H1 (cell line): ENCODE results near the gene SLC45A1. TPM values are rescaled to one million over a fixed set of nuclear protein-coding genes. Genes with fewer than 3 reads are reported as not detected.

Experiments
- CTCF ChIA-PET: fragments of 300-600 bp; sonication (Branson Sonifier 250); formaldehyde crosslinking; loops from one replicate; lab custom pipeline; 2021; ENCODE audit not compliant: partially characterized antibody; lab: Charles Lee
- POLR2A ChIA-PET: fragments of 300-600 bp; sonication (Branson Sonifier 250); formaldehyde crosslinking; loops from one replicate; lab custom pipeline; 2021; ENCODE audit warnings: inconsistent platforms; ENCODE audit not compliant: partially characterized antibody; lab: Charles Lee
- DNase-seq, 2 experiments: peaks; one replicate each; pipeline versions ENCODE4 v3.0.0 to v3.0.0-alpha.2; 2010 to 2022; ENCODE audit warnings: low spot score in 2 of 2, low read depth in 1 of 2, mixed read lengths in 1 of 2
- FAIRE-seq: peaks from 2 replicates; lab custom pipeline; 2011; peaks lifted over from hg19 to GRCh38; lab: Jason Lieb, UNC
- H2AFZ ChIP-seq: 2 replicates; pipeline ENCODE4 v1.8.1; 2012; ENCODE audit warnings: low read length, inconsistent platforms
- H2AK5ac ChIP-seq: 2 replicates; pipeline ENCODE4 v1.6.1; 2013; ENCODE audit warnings: low read depth, low read length
- H2BK120ac ChIP-seq: replicated peaks from 2 replicates; pipeline ENCODE3; 2013; ENCODE audit warnings: low read depth, low read length, inconsistent platforms
- H2BK12ac ChIP-seq: 2 replicates; pipeline ENCODE4 v1.6.1; 2013; ENCODE audit warnings: low read depth, low read length
- H2BK15ac ChIP-seq: 2 replicates; pipeline ENCODE4 v1.6.1; 2013; ENCODE audit warnings: low read length
- H2BK20ac ChIP-seq: 2 replicates; pipeline ENCODE4 v1.6.1; 2013; ENCODE audit warnings: low read length
- H2BK5ac ChIP-seq: 2 replicates; pipeline ENCODE4 v1.6.1; 2013; ENCODE audit warnings: low read depth, low read length
- H3K14ac ChIP-seq: 2 replicates; pipeline ENCODE4 v1.6.1; 2013; ENCODE audit warnings: inconsistent platforms; ENCODE audit not compliant: insufficient read length
- H3K18ac ChIP-seq: 2 replicates; pipeline ENCODE4 v1.6.1; 2013; ENCODE audit warnings: low read length; ENCODE audit errors: extremely low read depth
- H3K23ac ChIP-seq: 2 replicates; pipeline ENCODE4 v1.6.1; 2013; ENCODE audit warnings: inconsistent platforms; ENCODE audit not compliant: insufficient read length
- H3K23me2 ChIP-seq: 2 replicates; pipeline ENCODE4 v1.6.1; 2013; ENCODE audit warnings: low read depth, low read length
- H3K27ac ChIP-seq: 2 replicates; pipeline ENCODE4 v1.6.1; 2011; ENCODE audit warnings: low read depth, low read length, inconsistent platforms
- H3K27me3 ChIP-seq, 4 experiments: replicated peaks in 1 of 4; 1 replicate in 1 of 4; 2 replicates in 3 of 4; pipeline versions ENCODE4 v1.6.1 to v1.8.1; 2011 to 2013; ENCODE audit warnings: low read length in 3 of 4, mild to moderate bottlenecking in 3 of 4, inconsistent platforms in 2 of 4, mixed read lengths in 2 of 4, moderate library complexity in 1 of 4; ENCODE audit not compliant: control insufficient read depth in 3 of 4, insufficient read depth in 3 of 4; ENCODE audit errors: extremely low read depth in 1 of 4
- H3K36me3 ChIP-seq, 4 experiments: 2 replicates each; pipeline versions ENCODE4 v1.6.1 to v1.8.1; 2011 to 2013; ENCODE audit warnings: mild to moderate bottlenecking in 4 of 4, low read length in 3 of 4, moderate library complexity in 2 of 4, control low read depth in 1 of 4, inconsistent platforms in 1 of 4; ENCODE audit not compliant: insufficient read depth in 4 of 4, control insufficient read depth in 2 of 4
- H3K4ac ChIP-seq: replicated peaks from 2 replicates; pipeline ENCODE3; 2013; ENCODE audit warnings: low read length, low read depth, mixed read lengths, inconsistent platforms; ENCODE audit not compliant: insufficient read length
- H3K4me1 ChIP-seq, 4 experiments: replicated peaks in 1 of 4; 1 replicate in 1 of 4; 2 replicates in 3 of 4; pipeline versions ENCODE4 v1.6.1 to v1.8.1; 2011 to 2013; ENCODE audit warnings: low read length in 3 of 4, inconsistent platforms in 2 of 4, mixed read lengths in 1 of 4; ENCODE audit not compliant: insufficient read depth in 4 of 4, control insufficient read depth in 3 of 4
- H3K4me2 ChIP-seq, 2 experiments: 2 replicates each; pipeline versions ENCODE4 v1.6.1 to v1.8.1; 2011 to 2013; ENCODE audit warnings: low read depth in 2 of 2, low read length in 2 of 2, control low read depth in 1 of 2, inconsistent platforms in 1 of 2, mild to moderate bottlenecking in 1 of 2; ENCODE audit not compliant: insufficient read depth in 1 of 2
- H3K4me3 ChIP-seq, 4 experiments: fragments of 200-600, 300-600 bp in 1 of 4; sonication (generic), shearing (Covaris generic), sonication (Bioruptor Twin) in 1 of 4; 2 replicates each; pipeline versions ENCODE4 v1.5.1 to v1.8.1; 2011 to 2016; ENCODE audit warnings: low read length in 4 of 4, low read depth in 3 of 4, control low read depth in 2 of 4, inconsistent platforms in 2 of 4, mild to moderate bottlenecking in 2 of 4, mixed read lengths in 1 of 4, moderate library complexity in 1 of 4; ENCODE audit not compliant: insufficient read depth in 2 of 4; ENCODE audit errors: extremely low read depth in 1 of 4
- H3K56ac ChIP-seq: replicated peaks from 2 replicates; pipeline ENCODE3; 2013; ENCODE audit warnings: low read depth, mild to moderate bottlenecking, mixed read lengths, low read length, inconsistent platforms; ENCODE audit not compliant: insufficient read length
- H3K79me1 ChIP-seq: 2 replicates; pipeline ENCODE4 v1.6.1; 2013; ENCODE audit warnings: low read depth, low read length, control low read depth
- H3K79me2 ChIP-seq, 2 experiments: 2 replicates each; pipeline versions ENCODE4 v1.6.1 to v1.8.1; 2012 to 2013; ENCODE audit warnings: low read length in 2 of 2, mild to moderate bottlenecking in 2 of 2, inconsistent platforms in 1 of 2; ENCODE audit not compliant: insufficient read depth in 2 of 2, control insufficient read depth in 1 of 2
- H3K9ac ChIP-seq, 4 experiments: replicated peaks in 1 of 4; 1 replicate in 1 of 4; 2 replicates in 3 of 4; pipeline versions ENCODE4 v1.6.1 to v1.8.1; 2011 to 2013; ENCODE audit warnings: low read depth in 3 of 4, low read length in 3 of 4, control low read depth in 2 of 4, mild to moderate bottlenecking in 2 of 4, moderate library complexity in 2 of 4, inconsistent platforms in 1 of 4; ENCODE audit errors: extremely low read depth in 1 of 4
- H3K9me3 ChIP-seq, 2 experiments: 2 replicates each; pipeline versions ENCODE4 v1.6.1 to v1.8.1; 2012 to 2013; ENCODE audit warnings: mild to moderate bottlenecking in 2 of 2, moderate library complexity in 2 of 2, control low read depth in 1 of 2, inconsistent platforms in 1 of 2, low read depth in 1 of 2, low read length in 1 of 2, mixed read lengths in 1 of 2; ENCODE audit not compliant: insufficient read depth in 2 of 2
- H4K20me1 ChIP-seq, 2 experiments: replicated peaks in 1 of 2; 2 replicates each; pipeline versions ENCODE3 to v1.8.1; 2011 to 2013; ENCODE audit warnings: inconsistent platforms in 2 of 2, low read length in 2 of 2, mild to moderate bottlenecking in 1 of 2; ENCODE audit not compliant: insufficient read depth in 2 of 2, control insufficient read depth in 1 of 2
- H4K5ac ChIP-seq: 2 replicates; pipeline ENCODE4 v1.6.1; 2013; ENCODE audit warnings: low read length, low read depth, mixed read lengths, inconsistent platforms; ENCODE audit not compliant: insufficient read length
- H4K8ac ChIP-seq: 2 replicates; pipeline ENCODE4 v1.8.0; 2013; ENCODE audit warnings: mild to moderate bottlenecking, moderate library complexity, low read length, inconsistent platforms; ENCODE audit not compliant: insufficient read depth; ENCODE audit errors: extremely low read depth
- H4K91ac ChIP-seq: replicated peaks from 2 replicates; pipeline ENCODE3; 2013; ENCODE audit warnings: low read length, mixed read lengths, inconsistent platforms; ENCODE audit not compliant: insufficient read length
- ASH2L ChIP-seq: fragments of 200-600, 300-600 bp; sonication (generic); IDR thresholded peaks from one replicate; pipeline ENCODE4 v1.7.1; 2017; ENCODE audit warnings: low read length
- CBX5 ChIP-seq: fragments of 300-800, 300-1000 bp; sonication (generic); IDR thresholded peaks from 2 replicates; pipeline ENCODE4 v1.7.1; 2016; ENCODE audit warnings: antibody characterized with exemption, low read length, low read depth
- CHD1 ChIP-seq: IDR thresholded peaks from 2 replicates; pipeline ENCODE4 v1.6.1; 2012; ENCODE audit warnings: low read depth, low read length, improper control_type of control experiment
- CREB1 ChIP-seq: IDR thresholded peaks from 2 replicates; pipeline ENCODE4 v1.6.1; 2012; ENCODE audit warnings: inconsistent platforms
- CTBP2 ChIP-seq: IDR thresholded peaks from 2 replicates; pipeline ENCODE4 v1.7.0; 2011; ENCODE audit warnings: borderline replicate concordance, mild to moderate bottlenecking, moderate library complexity, mixed read lengths, low read length; ENCODE audit not compliant: insufficient read depth, insufficient read length
- FOSL1 ChIP-seq: IDR thresholded peaks from 2 replicates; pipeline ENCODE4 v1.6.1; 2011; ENCODE audit warnings: mild to moderate bottlenecking, low read depth, low read length, moderate library complexity; ENCODE audit not compliant: insufficient read depth
- HDAC2 ChIP-seq, 2 experiments: fragments of 300-600 bp in 1 of 2; sonication (generic) in 1 of 2; IDR thresholded peaks; 2 replicates each; pipeline ENCODE4 v1.6.1; 2011 to 2012; ENCODE audit warnings: low read depth in 2 of 2, low read length in 2 of 2, mild to moderate bottlenecking in 2 of 2, moderate library complexity in 2 of 2, borderline replicate concordance in 1 of 2, inconsistent platforms in 1 of 2
- HDAC6 ChIP-seq: IDR thresholded peaks from one replicate; pipeline ENCODE4 v1.7.1; 2012; ENCODE audit warnings: low read depth, mild to moderate bottlenecking, inconsistent platforms, low read length, moderate library complexity
- KDM1A ChIP-seq: fragments of 200-600, 300-600 bp; sonication (generic); IDR thresholded peaks from 2 replicates; pipeline ENCODE4 v1.7.1; 2016; ENCODE audit warnings: mild to moderate bottlenecking, low read length, borderline replicate concordance
- RBBP5 ChIP-seq: IDR thresholded peaks from 2 replicates; pipeline ENCODE4 v1.7.1; 2012; ENCODE audit warnings: low read depth, mild to moderate bottlenecking, inconsistent platforms, low read length, moderate library complexity, borderline replicate concordance
- TAF1 ChIP-seq: IDR thresholded peaks from 2 replicates; pipeline ENCODE4 v1.6.1; 2011; ENCODE audit warnings: mild to moderate bottlenecking, low read depth, low read length
- TBP ChIP-seq: IDR thresholded peaks from 2 replicates; pipeline ENCODE4 v1.6.1; 2011; ENCODE audit warnings: low read depth, low read length, improper control_type of control experiment
- USF2 ChIP-seq: IDR thresholded peaks from 2 replicates; pipeline ENCODE4 v1.6.1; 2011; ENCODE audit warnings: low read length, improper control_type of control experiment
- WGBS, 2 experiments: shearing (Covaris generic) in 1 of 2; methylation state at CpG; one replicate each; pipeline versions ENCODE4 v1.1.6 to v1.1.7; 2013 to 2015; ENCODE audit warnings: low lambda C conversion rate in 2 of 2, mixed read lengths in 2 of 2, inconsistent platforms in 1 of 2, low coverage in 1 of 2, missing lambda C conversion rate in 1 of 2; ENCODE audit not compliant: insufficient replicate concordance in 2 of 2, insufficient coverage in 1 of 2, insufficient read length in 1 of 2; ENCODE audit errors: extremely low coverage in 1 of 2, missing lambda C conversion rate in 1 of 2; 5-methylcytosine and 5-hydroxymethylcytosine counted together
- polyA plus RNA-seq, 7 experiments: library from polyadenylated mRNA; depleted of rRNA in 3 of 7; stranded (reverse) in 5 of 7; unstranded in 2 of 7; fragments of >200 nt in 5 of 7; fragments of 200-250 nt in 2 of 7; gene quantifications; 1 replicate in 5 of 7; 2 replicates in 1 of 7; 4 replicates in 1 of 7; pipeline versions ENCODE4 v1.2.1 to v1.2.3, GENCODE V29; 2011 to 2013; ENCODE audit warnings: missing spikeins in 2 of 7, mixed read lengths in 2 of 7
- total RNA-seq: library from RNA; stranded (reverse); fragmentation: NEBNext Ultra II Directional; extraction: Animal tissue kit (Norgen Biotek cat#: 25700); gene quantifications from 2 replicates; pipeline ENCODE4 v1.2.1, GENCODE V29; 2021

The SLC45A1 gene
- total and polyA plus RNA-seq, 2 of the 8 experiments (the other 6 are each of a cell fraction or from before 2014, with no cell fraction given) = 1.0 to 1.7 TPM

- peaks cover 0 to 7% (median 3%) of the 10 kb centered on the region in 4 experiments; a peak in 5 of 7 replicates for H3K4me1 ChIP-seq
- no peak for FAIRE-seq
- no peak overlapping the region for H2AK5ac ChIP-seq
- H3K4me3 ChIP-seq = no peak overlapping the region
- peaks cover 13 to 43% (median 39%) of the 10 kb centered on the region in 4 experiments for H3K36me3 ChIP-seq
- no peaks in the 10 kb centered on the region for H3K27me3 ChIP-seq
- ChIA-PET CTCF (interaction anchor here (1.2 kb wide), 1 partner anchor 38 kb away, joined by 3 read pairs; no protein-coding TSS in a partner anchor), POLR2A (no interaction called here)
- no peak overlapping the region for H2AFZ ChIP-seq
- H3K27ac ChIP-seq = no peak overlapping the region
- H3K9me3 ChIP-seq = no peaks in the 10 kb centered on the region
- no peak overlapping the region for H2BK12ac ChIP-seq
- no peak overlapping the region for H3K4me2 ChIP-seq
- peaks cover 3% of the 10 kb centered on the region; the same call in 1 of the 2 replicates for H3K79me1 ChIP-seq
- H4K5ac ChIP-seq = no peak overlapping the region
- H3K23ac ChIP-seq = no peak overlapping the region
- H3K4ac ChIP-seq = no peak overlapping the region
- no peak overlapping the region for H3K14ac ChIP-seq
- no peak overlapping the region for H3K56ac ChIP-seq
- no peak overlapping the region for H2BK15ac ChIP-seq
- 88% methylated on average over 8 of the region's 8 CpGs; no CpG with 5 or more reads in 1 of the 2 experiments for WGBS, 2 experiments
- H3K18ac ChIP-seq = no peak overlapping the region
- peaks cover 9 to 12% of the 10 kb centered on the region in 2 experiments for H4K20me1 ChIP-seq
- no peak overlapping the region for H2BK120ac ChIP-seq
- H3K79me2 ChIP-seq = no peaks in the 10 kb centered on the region; a peak in 1 of 4 replicates
- H4K91ac ChIP-seq = no peak overlapping the region
- no peak overlapping the region for H3K9ac ChIP-seq
- H4K8ac ChIP-seq = no peak overlapping the region
- no peaks in the 10 kb centered on the region for H3K23me2 ChIP-seq
- H2BK5ac ChIP-seq = no peak overlapping the region
- no peak for DNase-seq
- H2BK20ac ChIP-seq = no peak overlapping the region
- TF ChIP-seq USF2 (no peak), TAF1 (no peak), FOSL1 (no peak), ASH2L (no peak), HDAC2 (IDR thresholded peaks at IDR 0.05; ENCODE audit: borderline replicate concordance in 1 of 2, low read depth in 2 of 2, low read length in 2 of 2) (no peak), CTBP2 (no peak), TBP (no peak), CREB1 (no peak), CBX5 (no peak), RBBP5 (no peak), CHD1 (no peak), KDM1A (no peak), HDAC6 (no peak)
Observed at GRCh38 chr1:8354038-8354437, 36.1 kb downstream of the SLC45A1 start.
